B cell (primary cell): ENCODE data around the gene COL13A1. TPM values are rescaled to one million over a fixed set of nuclear protein-coding genes. Genes with fewer than 3 reads are reported as not detected.

Source experiments
- ATAC-seq: fragments of 200-7000 bp; cut with Tn5 transposase; one replicate; pipeline ENCODE4 v1.10.0; 2021; ENCODE audit warnings: low read depth, mild to moderate bottlenecking, moderate number of reproducible peaks, moderate library complexity
- CTCF ChIA-PET: fragments of 350-600 bp; sonication (Branson Sonifier 250); formaldehyde crosslinking; loops from one replicate; lab custom pipeline; 2021; ENCODE audit warnings: antibody characterized with exemption, inconsistent platforms; lab: Charles Lee
- POLR2A ChIA-PET: fragments of 350-600 bp; sonication (Branson Sonifier 250); formaldehyde crosslinking; loops from one replicate; lab custom pipeline; 2021; ENCODE audit warnings: antibody characterized with exemption; lab: Charles Lee
- DNase-seq: peaks from one replicate; pipeline ENCODE4 v3.0.0; 2013
- H2AFZ ChIP-seq: 2 replicates; pipeline ENCODE4 v1.6.1; 2012; ENCODE audit warnings: mild to moderate bottlenecking, low read depth, low read length; ENCODE audit not compliant: insufficient read depth, poor library complexity, severe bottlenecking
- H3K27ac ChIP-seq, 2 donors: 1 replicate in 1 of 2; 2 replicates in 1 of 2; pipeline ENCODE4 v1.5.1; 2012 to 2013; ENCODE audit warnings: low read length in 2 of 2, mild to moderate bottlenecking in 2 of 2, moderate library complexity in 1 of 2
- H3K27me3 ChIP-seq, 4 experiments: fragments of 200-600 bp in 1 of 4; sonication (generic) in 1 of 4; replicated peaks in 1 of 4; 1 replicate in 2 of 4; 2 replicates in 2 of 4; pipeline versions ENCODE4 v1.6.1 to v1.7.0; 2013 to 2016; ENCODE audit warnings: low read length in 3 of 4, mild to moderate bottlenecking in 2 of 4, mixed read lengths in 1 of 4, moderate library complexity in 1 of 4; ENCODE audit not compliant: insufficient read depth in 4 of 4, control insufficient read depth in 3 of 4; ENCODE audit errors: control extremely low read depth in 1 of 4
- H3K36me3 ChIP-seq, 2 experiments: replicated peaks in 1 of 2; 1 replicate in 1 of 2; 2 replicates in 1 of 2; pipeline versions ENCODE4 v1.6.1 to v1.7.1; 2013; ENCODE audit warnings: low read length in 1 of 2; ENCODE audit not compliant: insufficient read depth in 2 of 2, control insufficient read depth in 1 of 2; ENCODE audit errors: control extremely low read depth in 1 of 2, extremely low read depth in 1 of 2
- H3K4me1 ChIP-seq, 2 donors: fragments of 200-600 bp in 1 of 2; sonication (generic) in 1 of 2; 1 replicate in 1 of 2; 2 replicates in 1 of 2; pipeline versions ENCODE4 v1.5.1 to v1.6.1; 2013 to 2017; ENCODE audit warnings: low read length in 2 of 2; ENCODE audit not compliant: control insufficient read depth in 2 of 2, insufficient read depth in 2 of 2
- H3K4me2 ChIP-seq: replicated peaks from 2 replicates; pipeline ENCODE3; 2012; ENCODE audit warnings: mild to moderate bottlenecking, low read depth, low read length; ENCODE audit not compliant: poor library complexity, severe bottlenecking
- H3K4me3 ChIP-seq, 5 experiments: fragments of 200-600 bp in 1 of 5; sonication (generic) in 1 of 5; 1 replicate in 3 of 5; 2 replicates in 2 of 5; pipeline versions ENCODE4 v1.5.1 to v1.7.0; 2011 to 2016; ENCODE audit warnings: low read length in 4 of 5, mild to moderate bottlenecking in 4 of 5, low read depth in 2 of 5, control low read depth in 1 of 5, moderate library complexity in 1 of 5; ENCODE audit not compliant: insufficient read depth in 1 of 5; ENCODE audit errors: control extremely low read depth in 1 of 5, extremely low read depth in 1 of 5
- H3K79me2 ChIP-seq: fragments of 200-600 bp; sonication (generic); one replicate; pipeline ENCODE4 v1.6.0; 2016; ENCODE audit warnings: low read length; ENCODE audit not compliant: control insufficient read depth, insufficient read depth
- H3K9ac ChIP-seq: fragments of 200-600 bp; sonication (generic); 2 replicates; pipeline ENCODE4 v1.6.1; 2017; ENCODE audit warnings: mild to moderate bottlenecking, low read length, moderate library complexity
- H3K9me3 ChIP-seq, 3 donors: one replicate each; pipeline versions ENCODE4 v1.6.1 to v1.7.1; 2013; ENCODE audit warnings: low read length in 2 of 3; ENCODE audit not compliant: control insufficient read depth in 2 of 3, insufficient read depth in 1 of 3; ENCODE audit errors: control extremely low read depth in 1 of 3
- H4K20me1 ChIP-seq: 2 replicates; pipeline ENCODE4 v1.6.0; 2012; ENCODE audit warnings: mild to moderate bottlenecking, low read length; ENCODE audit not compliant: insufficient read depth, control insufficient read depth, poor library complexity, severe bottlenecking
- H3K27ac Mint-ChIP-seq: one replicate; pipeline ENCODE4 v1.8.0; 2021; ENCODE audit warnings: mixed read lengths
- H3K27me3 Mint-ChIP-seq: one replicate; pipeline ENCODE4 v1.8.0; 2021; ENCODE audit warnings: mixed read lengths
- H3K4me1 Mint-ChIP-seq: one replicate; pipeline ENCODE4 v1.8.0; 2021; ENCODE audit warnings: mixed read lengths
- H3K4me3 Mint-ChIP-seq: one replicate; pipeline ENCODE4 v1.8.0; 2021; ENCODE audit warnings: mixed read lengths
- H3K9me3 Mint-ChIP-seq: one replicate; pipeline ENCODE4 v1.8.0; 2022; ENCODE audit warnings: mixed read lengths; ENCODE audit not compliant: insufficient read depth
- EZH2 ChIP-seq: IDR thresholded peaks from 2 replicates; pipeline ENCODE4 v1.6.1; 2012; ENCODE audit warnings: borderline replicate concordance, low read depth, mild to moderate bottlenecking, moderate library complexity, low read length; ENCODE audit not compliant: insufficient read depth, poor library complexity, severe bottlenecking
- WGBS: methylation state at CpG from one replicate; pipeline ENCODE4 v1.1.5; 2013; ENCODE audit warnings: missing lambda C conversion rate; ENCODE audit not compliant: insufficient coverage; 5-methylcytosine and 5-hydroxymethylcytosine counted together
- intact Hi-C: fragments of 100-400 bp; cut with micrococcal nuclease; formaldehyde crosslinking; loops from one replicate; pipeline ENCODE4 v1.10.0; 2022
- polyA plus RNA-seq: library from polyadenylated mRNA; depleted of rRNA; stranded (reverse); fragments of >200 nt; gene quantifications from 2 replicates; pipeline ENCODE4 v1.2.3, GENCODE V29; 2012
- total RNA-seq, 2 donors: library from RNA; stranded (reverse); fragments of 120-200 nt in 1 of 2; gene quantifications; 1 replicate in 1 of 2; 2 replicates in 1 of 2; pipeline versions ENCODE4 v1.2.3 to v1.2.4, GENCODE V29; 2013 to 2022
- TF ChIP-seq, protein P1 (sequence below): fragments of 200-600 bp; IDR thresholded peaks from one replicate; pipeline ENCODE4 v1.8.0; 2022; ENCODE audit warnings: antibody characterized with exemption, mild to moderate bottlenecking

The COL13A1 gene
- total and polyA plus RNA-seq, 2 donors (not counting 1 experiment from before 2014, with no cell fraction given): not detected

DNA sequence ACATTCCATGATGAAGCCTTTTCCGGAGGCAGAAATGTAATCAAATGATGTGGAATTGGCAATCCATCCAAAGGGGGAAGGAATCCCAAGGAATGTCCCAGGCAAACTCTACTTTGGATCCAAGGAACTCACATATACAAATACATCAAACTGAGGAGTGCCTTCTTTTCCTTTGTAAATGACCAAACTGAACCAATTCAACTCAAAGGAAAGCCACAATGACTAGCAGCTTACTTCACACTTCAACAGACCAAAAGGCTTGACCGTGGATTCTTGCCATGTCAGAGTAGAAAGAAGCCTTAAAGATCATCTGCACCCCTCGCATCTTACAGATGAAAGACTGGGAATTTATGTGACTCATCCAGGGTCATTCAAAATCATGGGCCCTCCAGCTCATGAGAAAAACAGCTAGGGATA lies 171.3 kb downstream of the COL13A1 start:
- peaks cover 0 to 1% (median 0%) of the 10 kb centered on the region in 3 donors for H3K9me3 ChIP-seq
- TF ChIP-seq, protein P1, sequence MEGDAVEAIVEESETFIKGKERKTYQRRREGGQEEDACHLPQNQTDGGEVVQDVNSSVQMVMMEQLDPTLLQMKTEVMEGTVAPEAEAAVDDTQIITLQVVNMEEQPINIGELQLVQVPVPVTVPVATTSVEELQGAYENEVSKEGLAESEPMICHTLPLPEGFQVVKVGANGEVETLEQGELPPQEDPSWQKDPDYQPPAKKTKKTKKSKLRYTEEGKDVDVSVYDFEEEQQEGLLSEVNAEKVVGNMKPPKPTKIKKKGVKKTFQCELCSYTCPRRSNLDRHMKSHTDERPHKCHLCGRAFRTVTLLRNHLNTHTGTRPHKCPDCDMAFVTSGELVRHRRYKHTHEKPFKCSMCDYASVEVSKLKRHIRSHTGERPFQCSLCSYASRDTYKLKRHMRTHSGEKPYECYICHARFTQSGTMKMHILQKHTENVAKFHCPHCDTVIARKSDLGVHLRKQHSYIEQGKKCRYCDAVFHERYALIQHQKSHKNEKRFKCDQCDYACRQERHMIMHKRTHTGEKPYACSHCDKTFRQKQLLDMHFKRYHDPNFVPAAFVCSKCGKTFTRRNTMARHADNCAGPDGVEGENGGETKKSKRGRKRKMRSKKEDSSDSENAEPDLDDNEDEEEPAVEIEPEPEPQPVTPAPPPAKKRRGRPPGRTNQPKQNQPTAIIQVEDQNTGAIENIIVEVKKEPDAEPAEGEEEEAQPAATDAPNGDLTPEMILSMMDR: no peak
- no peak for TF ChIP-seq EZH2
- H4K20me1 ChIP-seq: no peaks in the 10 kb centered on the region
- no peaks in the 10 kb centered on the region for H3K79me2 ChIP-seq
- Mint-ChIP-seq H3K27me3 (peaks cover 42% of the 10 kb centered on the region), H3K9me3 (peaks cover 2% of the 10 kb centered on the region), H3K4me1 (no peaks in the 10 kb centered on the region), H3K27ac (no peak overlapping the region), H3K4me3 (no peak overlapping the region)
- peaks cover 0 to 3% (median 1%) of the 10 kb centered on the region in 4 experiments for H3K27me3 ChIP-seq
- ATAC-seq (no peak), DNase-seq (no peak)
- H3K36me3 ChIP-seq: no peaks in the 10 kb centered on the region
- H3K4me2 ChIP-seq: no peak overlapping the region
- H3K4me3 ChIP-seq: no peak overlapping the region
- WGBS: 90% methylated on average over 2 of the region's 3 CpGs
- no peak overlapping the region for H2AFZ ChIP-seq
- intact Hi-C loops: no loop called here
- ChIA-PET CTCF (no interaction called here), POLR2A (no interaction called here)
- no peak overlapping the region for H3K27ac ChIP-seq
- H3K4me1 ChIP-seq: no peaks in the 10 kb centered on the region
- no peak overlapping the region for H3K9ac ChIP-seq

DNA sequence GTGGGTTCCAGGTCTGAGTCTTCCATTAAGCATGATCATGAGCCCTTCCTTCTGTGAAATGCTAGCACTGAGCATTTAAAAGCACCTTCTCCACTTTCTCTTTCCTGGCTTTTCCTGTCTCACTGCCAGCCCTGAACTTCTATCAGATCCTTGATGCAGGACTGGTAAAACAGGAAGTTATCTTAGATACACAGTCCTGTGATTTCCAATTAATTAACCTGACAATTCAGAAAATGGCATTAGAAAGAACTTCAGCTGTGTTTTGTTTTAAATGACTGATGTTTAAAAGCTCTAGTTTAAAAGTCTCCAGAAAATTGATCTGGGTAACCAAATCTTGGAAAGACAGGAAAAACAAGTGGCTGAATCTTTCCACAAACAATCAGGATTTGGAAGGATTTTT lies 172.0 kb downstream of the COL13A1 start:
- Histone ChIP-seq H3K4me1 (no peaks in the 10 kb centered on the region), H3K4me2 (no peak overlapping the region), H3K9me3 (peaks cover 0 to 4% (median 0%) of the 10 kb centered on the region in 3 donors), H4K20me1 (no peaks in the 10 kb centered on the region), H3K4me3 (no peak overlapping the region), H2AFZ (no peak overlapping the region), H3K27ac (no peak overlapping the region), H3K9ac (no peak overlapping the region), H3K27me3 (peaks cover 0 to 3% (median 1%) of the 10 kb centered on the region in 4 experiments), H3K79me2 (no peaks in the 10 kb centered on the region), H3K36me3 (no peaks in the 10 kb centered on the region)
- no peak for DNase-seq
- Mint-ChIP-seq H3K27ac (no peak overlapping the region), H3K4me1 (no peaks in the 10 kb centered on the region), H3K9me3 (peaks cover 2% of the 10 kb centered on the region), H3K27me3 (peaks cover 40% of the 10 kb centered on the region), H3K4me3 (no peak overlapping the region)
- ChIA-PET CTCF (no interaction called here), POLR2A (no interaction called here)
- ATAC-seq: no peak
- no peak for TF ChIP-seq EZH2
- TF ChIP-seq, protein P1: no peak
- intact Hi-C loops: no loop called here
